Measurements from ENCODE around the gene EMP2. TPM values are rescaled to one million over a fixed set of nuclear protein-coding genes. Genes with fewer than 3 reads are reported as not detected.
"Not testable (repeated sequence)": the region's sequence is repeated elsewhere in the genome, so short reads cannot be mapped to it uniquely, and the experiment has no call there.

EMP2 gene
- total RNA-seq, 1 donor from 2014 or later: 138 TPM

DNA sequence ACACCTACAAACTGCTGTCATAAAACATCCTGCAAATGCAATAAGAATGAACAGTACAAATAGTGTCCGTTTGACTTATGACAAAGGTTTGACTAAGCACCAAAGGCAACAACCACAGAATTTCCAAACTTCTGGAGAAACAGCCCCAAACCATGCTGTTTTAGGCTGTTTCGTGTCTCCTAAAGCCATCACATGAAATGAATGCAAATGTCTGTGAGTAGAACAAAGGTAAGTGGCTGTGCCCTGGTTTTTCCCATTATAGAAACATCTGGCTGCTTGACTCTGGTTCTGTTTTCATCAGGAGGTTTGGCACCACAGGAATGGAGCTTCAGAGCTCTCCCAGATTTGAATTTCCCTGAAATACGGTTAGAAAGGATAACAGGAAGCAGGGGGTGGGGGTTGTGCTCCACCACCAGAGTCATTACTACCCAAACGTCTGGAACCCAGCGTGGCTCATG, 4.6 kb upstream of the EMP2 start:
- no peak for DNase-seq (ENCODE audit: low spot score)
- ATAC-seq: no peak
- intact Hi-C loops (cut with DNase I): no loop called here

DNA sequence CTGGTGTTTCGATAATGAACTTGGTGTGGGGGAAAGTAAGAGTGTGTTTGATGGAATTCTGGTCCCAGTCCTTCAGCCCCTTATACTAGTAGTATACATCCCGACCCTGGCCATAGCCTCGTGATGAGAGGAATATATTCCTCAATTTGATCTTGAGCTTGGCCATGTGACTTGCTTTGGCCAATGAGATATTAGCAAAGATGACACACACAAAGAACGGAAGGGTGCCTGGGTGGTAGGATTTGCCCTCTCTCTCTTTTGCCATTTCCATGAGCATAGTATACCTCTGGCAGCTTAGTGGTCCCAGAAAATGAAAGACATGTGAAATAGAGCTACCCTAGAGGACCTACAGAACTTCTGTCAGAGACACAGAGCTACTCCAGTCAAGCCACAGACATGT, 2.9 kb upstream of the EMP2 start:
- ATAC-seq (no peak), DNase-seq (ENCODE audit: low spot score) (no peak)
- intact Hi-C loops (cut with DNase I): no loop called here

DNA sequence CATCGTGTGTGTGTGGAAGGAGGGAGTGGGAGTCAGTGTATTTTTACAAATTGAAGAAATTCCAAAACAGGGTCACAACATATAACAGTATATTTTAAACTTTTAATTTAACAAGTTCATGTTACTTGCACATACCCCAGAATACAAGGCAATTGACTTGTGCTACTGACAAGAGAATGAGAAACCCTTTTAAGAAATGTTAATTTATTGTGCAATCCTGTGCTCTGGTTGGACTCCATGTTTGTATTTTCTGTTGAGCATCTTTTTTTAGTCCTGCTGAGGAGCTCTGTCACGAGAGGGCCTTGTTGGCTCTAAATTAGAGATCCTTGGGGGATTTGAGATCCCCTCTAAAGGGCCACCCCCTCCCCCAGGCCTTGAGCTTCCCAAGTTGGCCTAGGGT, 1.1 kb upstream of the EMP2 start:
- DNase-seq (ENCODE audit: low spot score) (no peak), ATAC-seq (no peak)
- intact Hi-C loops (cut with DNase I): no loop called here

DNA sequence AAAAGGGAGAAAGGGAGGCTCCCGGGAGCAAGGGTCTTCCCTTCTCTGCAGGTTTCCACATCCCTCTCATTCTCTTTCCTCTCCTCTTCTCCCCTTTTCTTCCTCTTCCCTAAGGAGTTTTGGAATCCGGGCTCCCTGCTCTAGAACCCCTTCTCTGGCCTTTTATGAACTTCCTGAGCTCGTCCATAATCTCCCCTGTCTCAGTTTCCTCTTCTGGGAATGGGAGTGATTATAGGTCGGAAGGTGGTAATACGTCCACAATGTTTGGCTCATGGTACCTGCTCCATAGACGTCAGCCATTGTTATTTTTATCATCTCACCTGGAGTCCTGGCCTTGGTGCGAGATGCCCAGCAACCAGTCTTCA, 467 bp upstream of the EMP2 start:
- intact Hi-C loops (cut with DNase I): no loop called here
- DNase-seq (ENCODE audit: low spot score): no peak
- no peak for ATAC-seq

DNA sequence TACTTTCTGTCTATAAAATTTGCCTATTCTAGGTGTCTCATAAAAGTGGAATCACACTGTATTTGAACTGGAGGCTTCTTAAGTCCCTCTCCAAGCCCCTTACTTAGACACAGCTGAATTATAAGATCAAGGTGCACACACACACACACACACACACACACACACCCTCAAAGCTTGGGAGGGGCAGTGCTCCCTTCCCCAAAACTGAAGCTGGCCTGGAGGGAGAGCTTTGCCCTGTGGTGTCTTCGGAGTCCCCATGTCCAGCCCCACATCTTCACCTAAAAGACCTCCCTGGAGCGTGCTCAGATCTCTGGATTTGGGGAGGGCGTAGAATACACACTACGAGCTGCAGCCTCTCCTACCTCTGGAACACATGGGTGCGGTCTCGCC, 828 bp downstream of the EMP2 start:
- intact Hi-C loops (cut with DNase I): no loop called here
- ATAC-seq (no peak), DNase-seq (ENCODE audit: low spot score) (no peak)

DNA sequence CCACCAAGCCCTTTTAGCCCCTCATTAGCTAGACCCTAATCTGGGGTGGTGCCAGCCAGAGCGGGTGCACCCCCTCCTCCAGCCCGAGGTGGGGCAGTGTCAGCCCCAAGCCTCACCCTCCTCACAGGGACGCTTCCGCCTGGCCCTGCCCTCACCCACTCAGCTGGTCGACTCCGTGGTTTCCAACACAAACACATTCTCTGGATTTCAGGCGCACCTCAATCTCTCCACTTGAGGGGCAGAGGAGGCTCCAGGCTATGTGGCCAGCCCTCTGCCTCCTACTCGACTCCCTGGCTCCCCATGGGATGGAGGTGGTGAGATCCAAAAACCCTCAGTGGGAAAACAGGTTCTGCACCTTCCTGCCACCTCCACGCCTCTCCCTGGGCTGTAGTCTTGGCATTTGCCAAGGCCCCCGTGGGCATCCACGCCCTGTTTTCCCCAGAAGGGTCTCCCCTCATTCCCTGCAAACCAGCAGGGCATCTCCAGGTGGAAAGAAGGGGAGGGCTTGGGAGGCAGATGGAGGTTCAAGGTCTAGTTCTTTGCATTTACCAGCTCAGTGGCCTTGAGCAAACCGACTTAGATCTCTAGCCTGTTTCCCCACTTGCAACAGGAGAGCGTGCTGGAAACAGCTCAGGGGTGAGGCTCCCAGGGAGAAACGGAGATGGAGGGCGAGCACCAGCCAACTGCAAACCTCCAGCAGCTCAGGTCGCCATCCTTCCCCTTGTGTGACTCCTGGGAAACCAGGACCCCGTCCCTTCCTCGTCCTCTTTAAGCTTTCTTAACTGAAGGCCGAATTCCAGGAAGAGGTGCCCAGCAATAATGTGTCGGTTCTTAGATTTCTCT, 1.7 kb downstream of the EMP2 start:
- no peak for DNase-seq (ENCODE audit: low spot score)
- intact Hi-C loops (cut with DNase I): no loop called here
- peak; percentile 9 for ATAC-seq

DNA sequence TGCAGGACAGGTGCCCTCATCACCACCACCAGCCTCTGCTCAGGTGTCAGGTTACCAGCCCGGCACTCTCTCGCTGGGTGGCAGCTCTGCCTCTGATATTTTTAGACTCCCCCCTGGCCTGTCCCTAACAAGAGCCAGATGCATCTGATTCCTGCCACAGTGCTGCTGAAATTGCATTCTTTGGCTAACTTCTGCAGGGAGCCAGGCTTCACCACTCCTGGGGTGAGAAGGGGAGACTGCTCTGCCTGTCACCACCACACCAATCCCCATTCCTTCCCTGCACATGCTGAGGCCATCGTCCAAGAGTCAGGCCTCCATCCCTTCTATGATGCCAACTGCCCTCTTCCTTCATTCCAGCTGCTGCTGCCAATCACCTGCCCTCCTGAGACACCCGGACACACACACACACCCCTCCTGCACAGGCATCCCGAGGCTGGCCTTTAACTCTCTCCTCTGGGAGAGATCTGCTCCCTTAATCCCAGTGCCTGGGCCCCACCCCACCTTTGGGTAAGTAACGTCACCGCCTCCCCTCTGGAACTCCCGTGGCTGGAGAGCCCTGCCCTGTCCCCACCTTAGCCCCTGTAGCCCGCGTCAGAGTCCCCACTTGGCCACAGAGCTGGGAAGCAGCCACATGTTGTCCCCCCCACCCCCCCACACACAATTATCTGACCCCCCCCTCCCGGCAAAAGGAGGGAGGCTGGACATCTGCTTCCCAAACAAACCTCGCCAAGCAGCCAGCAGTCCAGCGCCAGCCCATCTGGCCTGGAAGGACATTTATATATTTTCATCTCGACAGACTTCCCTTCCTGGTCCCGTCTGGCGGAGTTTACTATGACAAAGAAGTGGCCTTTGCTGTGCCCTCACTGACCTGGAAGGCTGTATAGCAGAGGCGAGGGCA, 2.8 kb downstream of the EMP2 start:
- intact Hi-C loops (cut with DNase I): no loop called here
- DNase-seq (ENCODE audit: low spot score) (no peak), ATAC-seq (no peak)

DNA sequence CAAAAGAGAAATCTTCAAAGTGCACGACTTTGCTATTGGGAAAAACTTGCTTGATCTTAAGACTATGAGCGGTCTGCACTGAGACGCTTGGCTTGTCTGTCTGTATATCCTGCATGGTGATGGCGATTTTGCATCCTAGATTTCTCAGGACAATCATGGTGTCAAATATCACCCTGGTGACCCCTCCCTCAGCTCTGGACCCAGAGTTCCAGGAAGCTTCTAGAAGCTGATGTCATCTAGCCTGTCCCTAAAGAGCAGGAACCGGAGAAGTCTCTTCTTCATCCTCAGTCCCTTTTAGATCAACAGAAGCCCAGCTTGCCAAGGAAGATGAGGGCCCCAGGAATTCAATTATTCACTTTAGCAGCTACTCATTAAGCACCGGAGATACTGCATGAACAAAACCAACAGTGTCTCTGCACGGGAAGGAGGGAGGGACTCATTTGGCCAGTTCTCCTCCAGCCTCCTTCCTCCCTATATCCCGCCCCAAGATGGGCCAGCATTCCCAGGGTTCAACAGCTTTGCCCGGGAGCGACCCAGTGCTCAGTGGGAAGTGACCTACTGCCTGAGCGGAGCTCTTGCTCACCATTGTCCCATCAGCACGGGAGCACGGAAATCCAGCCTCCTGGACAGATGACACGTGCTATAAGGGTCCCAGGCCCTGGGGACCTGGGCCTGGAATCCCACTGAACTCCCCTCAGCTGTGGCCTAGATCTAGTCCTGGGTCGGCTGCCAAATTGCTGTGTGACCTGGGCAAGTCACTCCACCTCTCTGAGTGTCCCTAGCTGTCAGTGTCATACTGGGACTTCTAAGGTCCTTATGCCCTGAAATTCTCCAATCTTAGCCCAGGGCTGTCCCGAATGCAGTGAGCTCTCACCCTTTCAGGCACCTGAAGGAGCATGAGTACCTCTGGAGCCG, 3.8 kb downstream of the EMP2 start:
- intact Hi-C loops (cut with DNase I): no loop called here
- no peak for DNase-seq (ENCODE audit: low spot score)
- no peak for ATAC-seq

DNA sequence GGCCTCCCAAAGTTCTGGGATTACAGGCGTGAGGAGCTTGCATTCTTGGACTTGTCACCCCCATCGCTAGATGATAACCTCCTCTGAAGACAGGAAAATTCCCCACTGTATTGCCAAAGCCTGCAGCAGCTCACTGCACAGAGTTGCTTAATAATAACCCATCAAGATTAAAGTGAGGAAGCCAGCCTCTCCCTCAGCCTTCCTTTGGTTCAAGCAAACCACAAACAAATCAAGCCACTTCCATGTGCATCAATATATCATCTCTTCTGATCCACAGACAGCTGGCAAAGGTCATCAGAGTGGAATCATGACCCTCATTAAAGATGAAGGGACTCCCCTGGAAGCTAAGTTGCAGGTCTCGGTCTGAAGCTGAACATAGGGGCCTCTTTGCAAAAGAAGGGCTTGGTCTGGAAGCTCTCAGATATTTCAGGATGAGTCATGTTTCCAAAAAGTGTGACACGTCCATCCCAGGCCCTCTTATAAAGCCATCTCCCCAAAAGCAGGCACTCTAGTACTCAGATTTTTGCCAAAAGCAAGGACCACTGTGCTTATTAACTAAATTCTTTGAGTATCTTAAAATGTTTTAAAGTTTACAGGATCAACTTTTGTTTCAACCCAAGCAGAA, 4.8 kb downstream of the EMP2 start:
- intact Hi-C loops (cut with DNase I): no loop called here
- ATAC-seq (no peak), DNase-seq (ENCODE audit: low spot score) (no peak)

DNA sequence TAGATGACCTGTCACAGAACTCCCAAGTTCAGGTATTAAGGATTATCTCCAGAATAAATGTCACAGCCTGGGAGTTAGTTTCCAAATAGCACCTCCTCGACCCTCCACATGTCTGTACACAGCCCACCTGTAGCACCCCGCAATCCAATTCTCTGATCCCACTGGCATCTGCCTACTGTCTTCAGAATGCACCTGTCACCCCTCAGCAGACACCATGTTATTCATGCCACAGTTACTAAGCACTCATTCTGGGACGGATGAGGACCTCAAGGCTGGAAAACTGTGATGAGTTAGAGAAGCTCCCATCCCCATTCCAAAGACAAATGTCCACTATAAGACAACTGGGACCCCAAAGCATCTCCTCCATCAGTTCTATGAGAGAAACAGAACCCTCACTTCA, 7.8 kb downstream of the EMP2 start:
- intact Hi-C loops (cut with DNase I): no loop called here
- no peak for ATAC-seq
- DNase-seq (ENCODE audit: low spot score): no peak

DNA sequence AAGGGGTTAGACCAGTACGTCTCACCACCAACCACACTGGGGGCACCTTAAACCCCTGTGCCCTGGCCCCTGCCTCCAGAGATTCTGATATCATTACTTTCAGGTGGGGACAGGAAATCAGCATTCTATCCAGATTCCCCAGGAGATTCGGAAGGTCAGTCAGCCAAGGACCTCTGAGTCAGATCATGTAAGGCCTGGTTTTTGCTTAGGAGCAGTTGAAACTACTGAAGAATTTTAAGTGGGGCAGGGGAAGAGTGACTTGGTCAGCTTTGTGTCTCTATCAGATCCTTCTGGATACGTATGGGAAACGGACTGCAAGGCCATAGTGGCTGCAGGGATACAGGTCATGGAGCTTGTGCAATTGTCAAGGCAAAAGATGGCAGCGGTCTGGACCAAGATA, 9.0 kb downstream of the EMP2 start:
- no peak for DNase-seq (ENCODE audit: low spot score)
- intact Hi-C loops (cut with DNase I): no loop called here
- ATAC-seq: no peak

DNA sequence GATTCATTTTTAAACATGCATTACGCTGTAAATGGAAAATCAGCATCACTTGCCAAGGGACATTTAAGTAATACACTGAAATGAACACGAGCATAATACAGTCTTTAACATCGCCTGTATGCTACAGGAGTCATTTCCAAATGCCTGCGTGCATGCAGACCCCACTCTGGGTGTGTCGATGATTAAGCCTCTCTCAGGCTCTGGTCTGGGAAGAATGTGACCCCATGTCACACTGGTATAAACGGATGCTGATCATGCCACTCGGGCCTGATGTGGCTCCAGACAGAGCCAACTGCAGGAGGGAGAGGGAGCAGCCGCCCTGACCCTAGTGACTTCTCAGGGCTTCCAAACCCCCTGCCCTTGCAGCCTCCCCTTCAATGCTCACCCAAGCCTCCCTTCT, 10.8 kb downstream of the EMP2 start:
- DNase-seq (ENCODE audit: low spot score): no peak
- no peak for ATAC-seq
- intact Hi-C loops (cut with DNase I): no loop called here

DNA sequence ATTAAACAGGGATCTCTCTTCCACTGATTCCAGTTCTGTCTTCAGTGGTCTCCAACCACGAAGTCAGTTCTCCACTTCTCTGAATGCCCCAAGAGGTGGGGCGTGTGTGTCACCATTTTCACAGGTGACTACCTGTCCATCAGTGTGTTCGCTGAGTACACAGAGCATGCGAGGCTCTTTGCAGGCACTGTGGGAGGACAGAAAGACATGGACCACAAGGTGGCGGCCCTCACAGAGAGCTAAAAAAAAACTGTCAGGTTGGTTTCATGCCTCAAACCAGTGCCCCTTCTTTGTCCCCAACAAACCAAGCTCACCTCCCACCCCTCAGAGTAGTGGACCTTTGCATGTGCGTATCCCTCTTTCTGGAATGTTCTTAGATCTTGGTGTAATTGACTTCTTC, 13.8 kb downstream of the EMP2 start:
- intact Hi-C loops (cut with DNase I): no loop called here
- no peak for ATAC-seq
- DNase-seq (ENCODE audit: low spot score): no peak

DNA sequence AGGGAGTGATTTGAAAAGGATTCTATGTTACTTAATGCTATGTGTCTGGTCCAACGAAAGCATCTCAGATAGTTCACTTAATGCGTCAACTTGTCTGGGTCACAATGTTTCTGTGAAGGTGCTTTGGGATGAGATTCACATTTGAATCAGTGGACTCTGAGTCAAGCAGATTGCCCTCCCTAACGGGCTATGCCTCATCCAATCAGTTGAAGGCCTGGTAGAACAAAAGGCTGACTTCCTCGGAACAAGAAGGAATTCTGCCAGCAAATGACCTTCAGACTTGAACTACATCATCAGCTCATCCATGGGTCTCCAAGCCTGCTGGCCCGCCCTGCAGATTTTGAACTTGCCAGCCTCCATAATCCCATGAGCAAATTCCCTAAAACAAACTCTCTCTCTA, 15.2 kb downstream of the EMP2 start:
- intact Hi-C loops (cut with DNase I): no loop called here
- DNase-seq (ENCODE audit: low spot score) (no peak), ATAC-seq (peak; percentile 64)

DNA sequence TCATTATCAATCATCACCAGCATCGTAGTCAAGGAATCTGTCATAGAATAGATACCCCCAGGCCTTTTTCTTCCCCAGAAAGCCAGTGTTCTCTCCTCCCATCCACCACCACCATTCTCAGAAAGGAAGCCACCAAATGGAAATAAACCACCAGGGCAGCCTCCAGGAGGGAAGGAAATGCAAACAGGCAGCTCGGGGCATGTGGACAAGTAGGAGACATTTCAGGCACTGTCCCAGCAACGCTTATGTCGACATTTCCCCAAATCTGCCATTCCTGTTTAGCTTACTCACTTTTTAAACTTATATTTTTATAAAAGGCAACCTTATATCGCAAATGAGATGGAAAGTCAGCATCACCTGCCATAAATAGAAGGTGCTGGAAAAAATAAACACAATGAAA, 15.8 kb downstream of the EMP2 start:
- DNase-seq (ENCODE audit: low spot score) (no peak), ATAC-seq (no peak)
- intact Hi-C loops (cut with DNase I): no loop called here

DNA sequence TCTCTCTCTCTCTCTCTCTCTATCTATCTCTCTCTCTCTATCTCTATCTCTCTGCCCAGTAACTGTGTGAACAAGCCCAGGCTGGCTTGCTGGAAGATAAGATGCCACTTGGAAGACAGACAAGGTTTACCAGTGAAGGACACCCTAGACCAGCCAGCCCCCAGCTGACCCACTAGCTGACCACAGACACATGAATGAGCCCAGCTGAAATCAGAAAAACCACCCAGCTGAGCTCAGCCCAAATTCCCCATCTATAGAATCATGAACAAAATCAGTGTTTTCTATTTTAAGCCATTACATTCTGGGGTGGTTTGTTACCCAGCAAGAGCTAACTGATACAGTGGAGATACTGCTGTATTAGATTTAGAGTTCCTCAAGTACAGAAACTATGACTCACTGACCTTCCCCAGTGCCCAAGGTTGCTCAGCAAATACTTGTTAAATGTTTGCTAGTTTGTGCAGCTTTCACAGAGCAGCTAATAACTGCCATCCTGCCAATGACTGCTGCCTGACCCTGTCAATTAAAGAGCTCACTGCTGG, 18.0 kb downstream of the EMP2 start:
- ATAC-seq (no peak), DNase-seq (ENCODE audit: low spot score) (no peak)
- intact Hi-C loops (cut with DNase I): no loop called here

DNA sequence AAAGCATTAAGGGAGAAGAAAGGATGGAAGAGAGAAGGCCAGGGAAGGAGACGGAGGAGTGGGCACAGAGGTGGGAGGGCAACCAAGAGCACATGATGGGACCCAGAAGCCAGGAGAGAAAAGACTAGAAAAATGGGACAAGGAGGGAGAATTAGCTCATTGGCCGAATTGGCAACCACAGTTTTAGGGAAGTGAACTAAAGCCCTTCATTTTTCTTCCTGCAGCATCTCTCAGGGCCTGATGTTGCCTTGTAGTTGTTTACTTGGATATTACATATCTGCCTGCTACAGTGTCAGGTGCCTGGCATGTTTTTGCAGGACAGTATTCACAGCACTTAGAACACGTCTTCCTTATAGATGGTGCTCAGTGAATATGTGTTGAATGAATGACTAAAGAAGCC, 19.0 kb downstream of the EMP2 start:
- DNase-seq (ENCODE audit: low spot score) (no peak), ATAC-seq (no peak)
- intact Hi-C loops (cut with DNase I): no loop called here

DNA sequence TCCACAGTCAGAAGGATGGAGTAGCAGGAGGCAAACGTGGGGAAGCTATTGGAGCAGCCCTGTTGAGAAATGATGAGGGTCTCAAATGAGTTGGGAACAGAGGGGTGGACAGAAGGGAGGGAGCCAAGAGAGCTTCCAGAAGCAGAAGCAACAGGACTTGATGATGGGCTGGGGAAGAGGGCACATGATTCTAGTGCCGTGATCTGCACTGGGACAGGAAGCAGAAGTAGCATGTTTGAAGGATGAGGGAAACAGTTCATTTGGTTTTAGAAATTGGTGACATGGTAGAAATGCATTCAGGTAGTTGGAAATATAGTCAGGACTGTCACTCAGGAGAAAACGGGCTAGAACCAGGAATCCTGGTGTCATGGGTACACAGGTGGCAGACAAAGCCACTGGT, 19.4 kb downstream of the EMP2 start:
- intact Hi-C loops (cut with DNase I): no loop called here
- DNase-seq (ENCODE audit: low spot score) (no peak), ATAC-seq (no peak)

DNA sequence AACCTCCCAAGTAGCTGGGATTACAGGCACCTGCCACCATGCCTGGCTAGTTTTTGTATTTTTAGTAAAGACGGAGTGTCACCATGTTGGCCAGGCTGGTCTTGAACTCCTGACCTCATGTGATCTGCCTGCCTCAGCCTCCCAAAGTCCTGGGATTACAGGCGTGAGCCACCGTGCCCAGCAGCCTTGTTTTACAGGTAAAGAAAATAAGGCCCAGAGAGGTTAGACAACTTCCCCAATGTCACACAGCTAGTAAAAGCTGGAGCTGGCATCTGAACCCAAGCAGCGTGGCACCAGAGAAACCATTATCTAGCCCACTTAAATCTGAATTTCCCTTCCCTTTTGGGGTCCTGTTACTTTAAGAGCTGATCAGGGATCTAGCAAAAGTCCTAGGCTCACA, 20.6 kb downstream of the EMP2 start:
- DNase-seq (ENCODE audit: low spot score); ATAC-seq; intact Hi-C loops (cut with DNase I): not testable (repeated sequence)
